ENCODE measurements around the gene IFNL2.

The IFNL2 gene

GRCh38 chr19:39251081-39251480 lies 17.1 kb upstream of the IFNL2 start:
- TF ChIP-seq EZH2 (IDR thresholded peaks at IDR 0.05; ENCODE audit: borderline replicate concordance, low read length) = no peak
- TF ChIP-seq, protein P1, sequence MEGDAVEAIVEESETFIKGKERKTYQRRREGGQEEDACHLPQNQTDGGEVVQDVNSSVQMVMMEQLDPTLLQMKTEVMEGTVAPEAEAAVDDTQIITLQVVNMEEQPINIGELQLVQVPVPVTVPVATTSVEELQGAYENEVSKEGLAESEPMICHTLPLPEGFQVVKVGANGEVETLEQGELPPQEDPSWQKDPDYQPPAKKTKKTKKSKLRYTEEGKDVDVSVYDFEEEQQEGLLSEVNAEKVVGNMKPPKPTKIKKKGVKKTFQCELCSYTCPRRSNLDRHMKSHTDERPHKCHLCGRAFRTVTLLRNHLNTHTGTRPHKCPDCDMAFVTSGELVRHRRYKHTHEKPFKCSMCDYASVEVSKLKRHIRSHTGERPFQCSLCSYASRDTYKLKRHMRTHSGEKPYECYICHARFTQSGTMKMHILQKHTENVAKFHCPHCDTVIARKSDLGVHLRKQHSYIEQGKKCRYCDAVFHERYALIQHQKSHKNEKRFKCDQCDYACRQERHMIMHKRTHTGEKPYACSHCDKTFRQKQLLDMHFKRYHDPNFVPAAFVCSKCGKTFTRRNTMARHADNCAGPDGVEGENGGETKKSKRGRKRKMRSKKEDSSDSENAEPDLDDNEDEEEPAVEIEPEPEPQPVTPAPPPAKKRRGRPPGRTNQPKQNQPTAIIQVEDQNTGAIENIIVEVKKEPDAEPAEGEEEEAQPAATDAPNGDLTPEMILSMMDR (IDR thresholded peaks at IDR 0.05; ENCODE audit: low read length) = no peak
- Histone ChIP-seq H3K4me1 (ENCODE audit: insufficient read depth, low read length, severe bottlenecking) (no peaks in the 10 kb centered on the region), H3K9me3 (ENCODE audit: low read length) (no peaks in the 10 kb centered on the region), H2AFZ (ENCODE audit: low read length) (no peak overlapping the region), H3F3A (ENCODE audit: insufficient read depth, low read length) (no peaks in the 10 kb centered on the region), H3K79me2 (ENCODE audit: insufficient read depth, low read length) (no peaks in the 10 kb centered on the region), H3K36me3 (ENCODE audit: insufficient read depth, low read length) (no peaks in the 10 kb centered on the region), H3K9me2 (ENCODE audit: low read depth, low read length) (no peaks in the 10 kb centered on the region), H3K4me3 (ENCODE audit: low read depth, low read length, poor library complexity, severe bottlenecking) (no peak overlapping the region), H3K27me3 (ENCODE audit: insufficient read depth, low read length) (no peaks in the 10 kb centered on the region; the same call in 1 of the 2 replicates), H3K27ac (ENCODE audit: low read depth, low read length, poor library complexity, severe bottlenecking) (no peak overlapping the region), H4K20me1 (ENCODE audit: insufficient read depth, low read length) (no peaks in the 10 kb centered on the region), H3K4me2 (ENCODE audit: low read length) (no peak overlapping the region), H3K9ac (ENCODE audit: low read length) (no peak overlapping the region)

DNA sequence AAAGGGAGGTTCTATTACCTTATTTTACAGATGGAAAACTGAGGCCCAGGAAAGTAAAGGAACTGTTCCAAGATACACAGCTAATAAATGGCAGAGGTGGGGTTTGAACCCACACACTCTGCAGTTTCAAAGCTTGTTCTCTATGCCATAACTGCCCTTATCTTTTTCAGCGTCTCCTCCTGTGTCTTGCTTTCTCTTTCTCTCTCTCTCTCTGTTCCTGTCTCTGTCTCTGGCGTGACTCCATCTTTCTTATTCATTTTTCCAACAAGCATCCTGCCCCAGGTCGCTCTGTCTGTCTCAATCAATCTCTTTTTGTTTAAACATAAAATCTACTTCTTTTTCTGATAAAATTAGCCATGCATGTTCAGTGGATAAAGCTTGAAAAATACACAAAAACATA lies 16.4 kb upstream of the IFNL2 start:
- no peak overlapping the region for H3K4me3 ChIP-seq (ENCODE audit: low read depth, low read length, poor library complexity, severe bottlenecking)
- no peak overlapping the region for H3K9ac ChIP-seq (ENCODE audit: low read length)
- no peak overlapping the region for H3K27ac ChIP-seq (ENCODE audit: low read depth, low read length, poor library complexity, severe bottlenecking)
- no peaks in the 10 kb centered on the region for H3K9me3 ChIP-seq (ENCODE audit: low read length)
- H3K9me2 ChIP-seq (ENCODE audit: low read depth, low read length) = no peaks in the 10 kb centered on the region
- no peaks in the 10 kb centered on the region for H3K79me2 ChIP-seq (ENCODE audit: insufficient read depth, low read length)
- no peaks in the 10 kb centered on the region for H3K4me1 ChIP-seq (ENCODE audit: insufficient read depth, low read length, severe bottlenecking)
- no peaks in the 10 kb centered on the region; the same call in 1 of the 2 replicates for H3K27me3 ChIP-seq (ENCODE audit: insufficient read depth, low read length)
- no peak overlapping the region for H3K4me2 ChIP-seq (ENCODE audit: low read length)
- H4K20me1 ChIP-seq (ENCODE audit: insufficient read depth, low read length) = no peaks in the 10 kb centered on the region
- H2AFZ ChIP-seq (ENCODE audit: low read length) = no peak overlapping the region
- H3K36me3 ChIP-seq (ENCODE audit: insufficient read depth, low read length) = no peaks in the 10 kb centered on the region
- TF ChIP-seq EZH2 (IDR thresholded peaks at IDR 0.05; ENCODE audit: borderline replicate concordance, low read length) = no peak
- H3F3A ChIP-seq (ENCODE audit: insufficient read depth, low read length) = no peaks in the 10 kb centered on the region

GRCh38 chr19:39252458-39252857 lies 15.7 kb upstream of the IFNL2 start:
- Histone ChIP-seq H3K4me3 (ENCODE audit: low read depth, low read length, poor library complexity, severe bottlenecking) (no peak overlapping the region), H3K27me3 (ENCODE audit: insufficient read depth, low read length) (no peaks in the 10 kb centered on the region; the same call in 1 of the 2 replicates), H3K4me2 (ENCODE audit: low read length) (no peak overlapping the region), H3K9ac (ENCODE audit: low read length) (no peak overlapping the region), H3K27ac (ENCODE audit: low read depth, low read length, poor library complexity, severe bottlenecking) (no peak overlapping the region), H4K20me1 (ENCODE audit: insufficient read depth, low read length) (no peaks in the 10 kb centered on the region), H3F3A (ENCODE audit: insufficient read depth, low read length) (no peaks in the 10 kb centered on the region), H3K79me2 (ENCODE audit: insufficient read depth, low read length) (no peaks in the 10 kb centered on the region), H2AFZ (ENCODE audit: low read length) (no peak overlapping the region), H3K9me3 (ENCODE audit: low read length) (no peaks in the 10 kb centered on the region), H3K9me2 (ENCODE audit: low read depth, low read length) (no peaks in the 10 kb centered on the region), H3K36me3 (ENCODE audit: insufficient read depth, low read length) (no peaks in the 10 kb centered on the region), H3K4me1 (ENCODE audit: insufficient read depth, low read length, severe bottlenecking) (no peaks in the 10 kb centered on the region)
- TF ChIP-seq, protein P1 (IDR thresholded peaks at IDR 0.05; ENCODE audit: low read length) = no peak
- TF ChIP-seq EZH2 (IDR thresholded peaks at IDR 0.05; ENCODE audit: borderline replicate concordance, low read length) = no peak
